ENCODE results near the gene DOCK1. TPM values are rescaled to one million over a fixed set of nuclear protein-coding genes. Genes with fewer than 3 reads are reported as not detected.
"Not testable (repeated sequence)": the region's sequence is repeated elsewhere in the genome, so short reads cannot be mapped to it uniquely, and the experiment has no call there.

DOCK1 gene
- polyA plus RNA-seq, 6 donors from 2014 or later: not detected

GRCh38 chr10:127296696-127297095, 391.5 kb downstream of the DOCK1 start:
- Mint-ChIP-seq H3K4me1 (peaks cover 0 to 2% (median 0%) of the 10 kb centered on the region in 3 donors), H3K36me3 (no peaks in the 10 kb centered on the region)

GRCh38 chr10:127298381-127298780, 393.2 kb downstream of the DOCK1 start:
- H3K9me3 Mint-ChIP-seq: no peaks in the 10 kb centered on the region
- H3K27ac Mint-ChIP-seq: no peak overlapping the region
- peaks cover 0 to 4% (median 0%) of the 10 kb centered on the region in 3 donors for H3K27me3 Mint-ChIP-seq
- H3K4me3 Mint-ChIP-seq: no peak overlapping the region
- ATAC-seq (ENCODE audit: low read depth in 2 of 2) (no peak), DNase-seq (no peak)
- peaks cover 0 to 2% (median 0%) of the 10 kb centered on the region in 3 donors for H3K4me1 Mint-ChIP-seq
- no peaks in the 10 kb centered on the region for H3K36me3 Mint-ChIP-seq

More at GRCh38 chr10:127296696-127297095, 391.5 kb downstream of the DOCK1 start:
- Mint-ChIP-seq H3K9me3 (no peaks in the 10 kb centered on the region), H3K4me3 (no peak overlapping the region), H3K27ac (no peak overlapping the region), H3K27me3 (peaks cover 0 to 9% (median 4%) of the 10 kb centered on the region in 3 donors)
- ATAC-seq (ENCODE audit: low read depth in 2 of 2) (no peak), DNase-seq (no peak)

DNA sequence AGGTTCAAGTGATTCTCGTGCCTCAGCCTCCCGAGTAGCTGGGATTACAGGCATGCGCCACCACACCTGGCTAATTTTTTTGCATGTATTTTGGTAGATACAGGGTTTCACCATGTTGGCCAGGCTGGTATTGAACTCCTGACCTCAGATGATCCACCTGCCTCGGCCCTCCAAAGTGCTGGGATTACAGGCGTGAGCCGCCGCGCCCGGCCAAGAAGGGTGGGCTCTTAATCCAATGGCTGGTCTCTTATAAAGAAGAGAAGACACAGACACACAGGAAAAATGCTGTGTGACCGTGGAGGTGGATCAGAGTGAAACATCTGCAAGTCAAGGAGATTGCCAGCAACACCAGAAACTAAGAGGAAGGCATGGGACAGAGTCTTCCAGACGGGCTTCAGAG, 394.0 kb downstream of the DOCK1 start:
- H3K4me3 Mint-ChIP-seq; DNase-seq; H3K36me3 Mint-ChIP-seq; H3K9me3 Mint-ChIP-seq; H3K4me1 Mint-ChIP-seq; ATAC-seq (ENCODE audit: low read depth in 2 of 2); H3K27ac Mint-ChIP-seq; H3K27me3 Mint-ChIP-seq: not testable (repeated sequence)

DNA sequence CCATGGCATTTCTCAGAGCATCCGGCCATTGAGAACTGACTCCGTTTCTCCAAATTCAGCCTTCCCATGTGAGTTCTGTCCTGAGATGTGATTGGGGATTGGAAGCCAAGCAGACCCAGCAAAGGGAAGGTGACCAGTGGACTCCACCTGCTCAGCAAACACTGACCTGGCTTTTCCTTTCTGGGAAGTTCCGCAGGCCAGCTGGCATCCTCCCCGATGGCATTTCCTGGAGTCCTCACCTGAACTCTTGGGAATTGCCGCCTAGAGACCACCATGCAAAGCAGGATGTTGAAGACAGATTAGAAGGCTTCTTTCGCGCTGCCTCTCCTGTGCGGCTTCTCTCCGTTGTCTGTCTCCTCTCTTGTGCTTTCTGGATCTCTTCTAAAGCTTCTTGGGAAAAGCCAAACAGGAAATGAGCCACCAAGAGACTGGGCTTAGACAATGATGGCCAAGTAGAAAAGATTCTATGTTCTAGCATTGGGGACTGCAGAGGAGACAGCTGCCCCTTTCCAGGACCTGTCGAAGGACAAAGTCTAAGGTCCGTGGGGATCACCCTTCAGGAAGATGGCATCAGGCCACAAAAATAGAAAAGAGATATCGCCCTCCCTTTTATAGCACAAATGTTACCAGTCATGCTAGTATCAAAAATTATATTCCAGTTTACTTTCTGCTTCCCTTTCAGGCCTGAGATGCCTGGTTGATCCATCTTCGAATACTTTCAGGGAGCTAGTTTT, 394.9 kb downstream of the DOCK1 start:
- H3K4me1 Mint-ChIP-seq: no peaks in the 10 kb centered on the region
- ATAC-seq (ENCODE audit: low read depth in 2 of 2) (no peak), DNase-seq (no peak)
- H3K9me3 Mint-ChIP-seq: no peaks in the 10 kb centered on the region
- H3K27me3 Mint-ChIP-seq: peaks cover 0 to 4% (median 0%) of the 10 kb centered on the region in 3 donors
- no peaks in the 10 kb centered on the region for H3K36me3 Mint-ChIP-seq
- H3K4me3 Mint-ChIP-seq: no peak overlapping the region
- H3K27ac Mint-ChIP-seq: no peak overlapping the region

GRCh38 chr10:127300868-127301321, 395.7 kb downstream of the DOCK1 start:
- DNase-seq (no peak), ATAC-seq (ENCODE audit: low read depth in 2 of 2) (no peak)
- no peak overlapping the region for H3K4me3 Mint-ChIP-seq
- no peaks in the 10 kb centered on the region for H3K9me3 Mint-ChIP-seq
- H3K27me3 Mint-ChIP-seq: peaks cover 0 to 4% (median 0%) of the 10 kb centered on the region in 3 donors
- no peaks in the 10 kb centered on the region for H3K4me1 Mint-ChIP-seq
- no peak overlapping the region for H3K27ac Mint-ChIP-seq
- H3K36me3 Mint-ChIP-seq: no peaks in the 10 kb centered on the region

GRCh38 chr10:127302343-127302742, 397.1 kb downstream of the DOCK1 start:
- DNase-seq (no peak), ATAC-seq (ENCODE audit: low read depth in 2 of 2) (no peak)
- Mint-ChIP-seq H3K4me1 (no peaks in the 10 kb centered on the region), H3K9me3 (peaks cover 0 to 2% (median 0%) of the 10 kb centered on the region in 7 donors), H3K27me3 (peaks cover 0 to 1% (median 0%) of the 10 kb centered on the region in 3 donors), H3K27ac (no peak overlapping the region), H3K36me3 (no peaks in the 10 kb centered on the region), H3K4me3 (no peak overlapping the region)

GRCh38 chr10:127303105-127303504, 397.9 kb downstream of the DOCK1 start:
- Mint-ChIP-seq H3K4me1 (no peaks in the 10 kb centered on the region), H3K36me3 (no peaks in the 10 kb centered on the region), H3K27me3 (no peaks in the 10 kb centered on the region), H3K4me3 (no peak overlapping the region), H3K9me3 (peaks cover 0 to 2% (median 0%) of the 10 kb centered on the region in 7 donors), H3K27ac (no peak overlapping the region)
- DNase-seq (no peak), ATAC-seq (ENCODE audit: low read depth in 2 of 2) (no peak)

GRCh38 chr10:127303746-127304145, 398.5 kb downstream of the DOCK1 start:
- no peaks in the 10 kb centered on the region for H3K4me1 Mint-ChIP-seq
- no peaks in the 10 kb centered on the region for H3K27me3 Mint-ChIP-seq
- no peak for DNase-seq
- ATAC-seq (ENCODE audit: low read depth in 2 of 2): no peak
- peak overlapping the region in 1 of 8 donors; percentile 29 for H3K4me3 Mint-ChIP-seq
- H3K27ac Mint-ChIP-seq: no peak overlapping the region
- H3K9me3 Mint-ChIP-seq: peaks cover 0 to 2% (median 0%) of the 10 kb centered on the region in 7 donors
- H3K36me3 Mint-ChIP-seq: no peaks in the 10 kb centered on the region

DNA sequence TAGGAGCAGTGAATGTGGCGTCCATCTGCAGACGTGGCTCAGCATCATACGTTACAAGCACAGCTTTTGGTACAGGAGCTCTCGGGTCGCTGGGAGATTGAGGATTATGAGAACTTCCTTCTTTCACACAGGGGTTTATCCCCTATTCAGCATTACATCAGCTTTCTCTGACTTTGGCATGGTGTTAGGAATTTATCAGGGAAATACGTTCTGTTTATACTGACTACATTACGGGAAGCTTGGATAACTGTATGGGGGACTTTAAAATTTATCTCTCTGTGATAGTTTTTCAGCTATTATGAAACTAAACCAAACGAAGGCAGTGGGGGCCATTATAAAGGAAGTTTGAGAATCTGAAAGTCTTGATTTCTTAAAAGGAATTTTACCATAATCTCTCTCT, 401.3 kb downstream of the DOCK1 start:
- H3K4me3 Mint-ChIP-seq: no peak overlapping the region
- ATAC-seq (ENCODE audit: low read depth in 2 of 2): no peak
- peaks cover 0 to 4% (median 0%) of the 10 kb centered on the region in 7 donors for H3K9me3 Mint-ChIP-seq
- no peak for DNase-seq
- H3K36me3 Mint-ChIP-seq: no peaks in the 10 kb centered on the region
- no peaks in the 10 kb centered on the region for H3K4me1 Mint-ChIP-seq
- no peaks in the 10 kb centered on the region for H3K27me3 Mint-ChIP-seq
- H3K27ac Mint-ChIP-seq: no peak overlapping the region

DNA sequence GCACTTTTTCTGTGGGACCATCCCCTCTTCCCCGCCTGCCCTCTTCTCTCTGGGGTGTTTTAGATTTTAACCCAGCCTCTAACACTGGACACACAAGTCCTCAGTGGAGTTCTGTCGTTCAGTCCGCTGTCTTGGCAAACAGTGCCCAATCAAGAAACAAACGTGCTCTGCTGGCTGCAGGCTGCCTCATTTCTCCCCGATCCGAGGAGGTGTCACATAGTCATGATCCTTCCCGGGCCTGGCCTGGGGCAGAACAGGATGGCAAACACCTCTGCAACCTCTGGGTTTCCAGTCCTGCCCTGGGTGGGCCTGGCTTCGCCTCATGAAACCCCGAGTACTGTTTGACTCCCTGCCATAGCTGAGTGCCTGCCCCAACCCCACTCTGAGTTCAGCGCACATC, 402.1 kb downstream of the DOCK1 start:
- H3K27me3 Mint-ChIP-seq: no peaks in the 10 kb centered on the region

DNA sequence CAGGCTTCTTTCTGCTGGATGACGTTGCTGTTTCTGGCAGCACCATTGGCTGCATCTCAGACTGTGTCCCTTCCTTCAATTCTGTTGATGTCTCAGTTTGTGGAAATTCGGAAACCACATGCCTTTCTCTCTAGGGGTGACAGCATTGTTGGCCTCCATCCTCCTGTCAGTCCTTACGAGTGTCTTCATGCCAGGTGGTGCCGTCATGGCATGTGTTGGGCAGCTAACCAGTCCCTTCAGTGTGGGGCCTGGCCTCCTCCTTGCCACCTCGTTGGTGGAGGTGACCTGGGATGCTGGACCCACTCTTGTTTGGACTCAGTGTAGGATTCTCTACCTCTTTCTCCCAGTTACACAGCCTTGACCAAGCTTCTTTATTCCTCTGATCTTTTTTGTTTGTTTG, 402.8 kb downstream of the DOCK1 start:
- Mint-ChIP-seq H3K9me3 (peaks cover 0 to 4% (median 0%) of the 10 kb centered on the region in 7 donors), H3K4me3 (no peak overlapping the region), H3K27ac (no peak overlapping the region), H3K36me3 (no peaks in the 10 kb centered on the region), H3K4me1 (no peaks in the 10 kb centered on the region), H3K27me3 (peaks cover 0 to 4% (median 0%) of the 10 kb centered on the region in 3 donors)
- DNase-seq (no peak), ATAC-seq (ENCODE audit: low read depth in 2 of 2) (no peak)

More for the DNA sequence above, 402.1 kb downstream of the DOCK1 start:
- no peaks in the 10 kb centered on the region for H3K4me1 Mint-ChIP-seq
- DNase-seq (no peak), ATAC-seq (ENCODE audit: low read depth in 2 of 2) (no peak)
- no peak overlapping the region for H3K27ac Mint-ChIP-seq
- no peak overlapping the region for H3K4me3 Mint-ChIP-seq
- no peaks in the 10 kb centered on the region for H3K36me3 Mint-ChIP-seq
- peaks cover 0 to 4% (median 0%) of the 10 kb centered on the region in 7 donors for H3K9me3 Mint-ChIP-seq

DNA sequence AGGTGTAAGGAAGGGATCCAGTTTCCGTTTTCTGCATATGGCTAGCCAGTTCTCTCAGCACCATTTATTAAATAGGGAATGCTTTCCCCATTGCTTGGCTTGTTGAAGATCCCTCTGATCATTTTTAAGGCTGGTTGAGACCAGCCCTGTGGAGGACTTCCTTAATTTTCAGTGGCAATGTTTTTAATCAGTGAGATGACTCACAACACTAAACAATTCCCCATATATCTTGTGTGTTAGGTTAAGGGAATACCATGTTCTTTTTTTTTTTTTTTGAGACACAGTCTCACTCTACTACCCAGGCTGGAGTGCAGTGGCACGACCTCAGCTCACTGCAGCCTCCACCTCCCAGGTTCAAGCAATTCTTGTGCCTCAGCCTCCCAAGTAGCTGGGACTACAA, 404.4 kb downstream of the DOCK1 start:
- not testable (repeated sequence) for ATAC-seq (ENCODE audit: low read depth in 2 of 2); H3K9me3 Mint-ChIP-seq; DNase-seq; H3K4me3 Mint-ChIP-seq; H3K27ac Mint-ChIP-seq; H3K4me1 Mint-ChIP-seq; H3K27me3 Mint-ChIP-seq; H3K36me3 Mint-ChIP-seq

GRCh38 chr10:127310430-127310829, 405.2 kb downstream of the DOCK1 start:
- no peak for DNase-seq
- H3K4me1 Mint-ChIP-seq: no peaks in the 10 kb centered on the region
- peaks cover 0 to 4% (median 0%) of the 10 kb centered on the region in 7 donors for H3K9me3 Mint-ChIP-seq
- H3K27ac Mint-ChIP-seq: no peak overlapping the region
- H3K27me3 Mint-ChIP-seq: peaks cover 0 to 6% (median 0%) of the 10 kb centered on the region in 3 donors
- H3K4me3 Mint-ChIP-seq: peak overlapping the region in 1 of 8 donors; percentile 4
- ATAC-seq (ENCODE audit: low read depth in 2 of 2): no peak
- H3K36me3 Mint-ChIP-seq: no peaks in the 10 kb centered on the region

- H3K27ac Mint-ChIP-seq: no peak overlapping the region
- H3K36me3 Mint-ChIP-seq: no peaks in the 10 kb centered on the region
- no peak overlapping the region for H3K4me3 Mint-ChIP-seq
- no peaks in the 10 kb centered on the region for H3K4me1 Mint-ChIP-seq
- H3K9me3 Mint-ChIP-seq: peaks cover 0 to 4% (median 0%) of the 10 kb centered on the region in 7 donors
- DNase-seq (no peak), ATAC-seq (ENCODE audit: low read depth in 2 of 2) (no peak)
- H3K27me3 Mint-ChIP-seq: peaks cover 0 to 6% (median 0%) of the 10 kb centered on the region in 3 donors
These were observed 405.7 kb downstream of the DOCK1 start for GRCh38 chr10:127310923-127311322.

All from naive B cell (primary cell).